Ovary (tissue), 3 donors: ENCODE results near the gene AUTS2.

Source experiments
- CTCF ChIP-seq, 3 donors: fragments of 450-650 bp in 2 of 3; fragments of 200-600 bp in 1 of 3; IDR thresholded peaks; one replicate each; pipeline versions ENCODE4 v1.5.1 to v1.8.0; 2016 to 2022; ENCODE audit warnings: antibody characterized with exemption in 3 of 3, mild to moderate bottlenecking in 1 of 3
- POLR2A ChIP-seq: fragments of 450-650 bp; IDR thresholded peaks from one replicate; pipeline ENCODE4 v1.6.1; 2017; ENCODE audit warnings: antibody characterized with exemption, mild to moderate bottlenecking, moderate library complexity
- donor health status: DM: no; HTN: no; CAD: no.

GRCh38 chr7:69778138-69778537 lies 179.9 kb downstream of the AUTS2 start:
- TF ChIP-seq CTCF (IDR thresholded peaks at IDR 0.05): no peak
- TF ChIP-seq POLR2A: no peak
